ENCODE results near the gene JDP2.

JDP2 gene

GRCh38 chr14:75484711-75485429, 57.0 kb downstream of the JDP2 start:
- DNase-seq (ENCODE audit: low read depth) = no peak

GRCh38 chr14:75486318-75486717, 58.5 kb downstream of the JDP2 start:
- no peak for DNase-seq (ENCODE audit: low read depth)

- DNase-seq (ENCODE audit: low read depth) = no peak
Observed at GRCh38 chr14:75487155-75487671, 59.4 kb downstream of the JDP2 start.

- no peak for DNase-seq (ENCODE audit: low read depth)
Observed at GRCh38 chr14:75489480-75489837, 61.6 kb downstream of the JDP2 start.

GRCh38 chr14:75491376-75491978, 63.7 kb downstream of the JDP2 start:
- no peak for DNase-seq (ENCODE audit: low read depth)

GRCh38 chr14:75492832-75493591, 65.2 kb downstream of the JDP2 start:
- no peak for DNase-seq (ENCODE audit: low read depth)

GRCh38 chr14:75493592-75494087, 65.8 kb downstream of the JDP2 start:
- no peak for DNase-seq (ENCODE audit: low read depth)

GRCh38 chr14:75494896-75495295, 67.1 kb downstream of the JDP2 start:
- DNase-seq (ENCODE audit: low read depth) = no peak

- no peak for DNase-seq (ENCODE audit: low read depth)
Observed at GRCh38 chr14:75495399-75495798, 67.6 kb downstream of the JDP2 start.

GRCh38 chr14:75495882-75496281, 68.1 kb downstream of the JDP2 start:
- no peak for DNase-seq (ENCODE audit: low read depth)

- DNase-seq (ENCODE audit: low read depth) = no peak
Observed at GRCh38 chr14:75496755-75497154, 68.9 kb downstream of the JDP2 start.

- no peak for DNase-seq (ENCODE audit: low read depth)
Observed at GRCh38 chr14:75497191-75497590, 69.4 kb downstream of the JDP2 start.

GRCh38 chr14:75497701-75498100, 69.9 kb downstream of the JDP2 start:
- no peak for DNase-seq (ENCODE audit: low read depth)

- DNase-seq (ENCODE audit: low read depth) = no peak
Observed at GRCh38 chr14:75499084-75499875, 71.5 kb downstream of the JDP2 start.

GRCh38 chr14:75501080-75501479, 73.3 kb downstream of the JDP2 start:
- no peak for DNase-seq (ENCODE audit: low read depth)

GRCh38 chr14:75504411-75504810, 76.6 kb downstream of the JDP2 start:
- DNase-seq (ENCODE audit: low read depth) = no peak

- DNase-seq (ENCODE audit: low read depth) = no peak
Observed at GRCh38 chr14:75506930-75507329, 79.1 kb downstream of the JDP2 start.

GRCh38 chr14:75510547-75510946, 82.7 kb downstream of the JDP2 start:
- no peak for DNase-seq (ENCODE audit: low read depth)

- no peak for DNase-seq (ENCODE audit: low read depth)
Observed at GRCh38 chr14:75511201-75511600, 83.4 kb downstream of the JDP2 start.

- no peak for DNase-seq (ENCODE audit: low read depth)
Observed at GRCh38 chr14:75513911-75514672, 86.3 kb downstream of the JDP2 start.
